HL-60 (cell line): ENCODE results near the gene KCNMA1.

Source experiments
- GABPA ChIP-seq: IDR thresholded peaks from 2 replicates; pipeline ENCODE4 v1.6.1; 2012; ENCODE audit warnings: low read depth
- POLR2AphosphoS5 ChIP-seq: IDR thresholded peaks from 2 replicates; pipeline ENCODE4 v1.6.1; 2012; ENCODE audit warnings: low read depth
- SPI1 ChIP-seq: IDR thresholded peaks from 2 replicates; pipeline ENCODE4 v1.6.1; 2012; ENCODE audit warnings: low read depth, mild to moderate bottlenecking, borderline replicate concordance
- TF ChIP-seq, protein P1 (sequence below): IDR thresholded peaks from one replicate; pipeline ENCODE4 v1.5.1; 2011; ENCODE audit warnings: low read length, control low read depth, inconsistent platforms; ENCODE audit not compliant: insufficient read depth
- TF ChIP-seq, protein P2 (sequence below): IDR thresholded peaks from 2 replicates; pipeline ENCODE4 v1.6.1; 2012; ENCODE audit warnings: low read depth; ENCODE audit not compliant: insufficient replicate concordance

DNA sequence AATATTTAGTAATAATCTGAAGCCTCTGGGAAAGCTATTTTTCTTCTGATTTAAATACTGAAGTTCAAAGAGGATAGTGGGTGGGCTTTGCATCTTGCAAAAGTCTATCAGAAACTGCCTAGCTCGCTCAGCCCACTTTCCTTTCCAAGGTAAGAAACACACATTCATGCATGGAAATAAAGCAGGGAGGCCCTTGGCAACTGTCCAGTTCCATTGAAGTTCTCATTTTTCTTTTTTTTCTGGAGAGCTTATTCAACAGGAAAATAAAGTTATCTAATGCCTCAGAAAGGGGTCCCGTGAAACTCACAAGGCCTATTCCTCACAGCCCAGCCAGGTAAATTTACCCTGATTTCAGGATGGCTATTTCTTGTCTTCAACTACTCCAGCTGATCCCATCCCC, 654.9 kb downstream of the KCNMA1 start:
- TF ChIP-seq, protein P1, sequence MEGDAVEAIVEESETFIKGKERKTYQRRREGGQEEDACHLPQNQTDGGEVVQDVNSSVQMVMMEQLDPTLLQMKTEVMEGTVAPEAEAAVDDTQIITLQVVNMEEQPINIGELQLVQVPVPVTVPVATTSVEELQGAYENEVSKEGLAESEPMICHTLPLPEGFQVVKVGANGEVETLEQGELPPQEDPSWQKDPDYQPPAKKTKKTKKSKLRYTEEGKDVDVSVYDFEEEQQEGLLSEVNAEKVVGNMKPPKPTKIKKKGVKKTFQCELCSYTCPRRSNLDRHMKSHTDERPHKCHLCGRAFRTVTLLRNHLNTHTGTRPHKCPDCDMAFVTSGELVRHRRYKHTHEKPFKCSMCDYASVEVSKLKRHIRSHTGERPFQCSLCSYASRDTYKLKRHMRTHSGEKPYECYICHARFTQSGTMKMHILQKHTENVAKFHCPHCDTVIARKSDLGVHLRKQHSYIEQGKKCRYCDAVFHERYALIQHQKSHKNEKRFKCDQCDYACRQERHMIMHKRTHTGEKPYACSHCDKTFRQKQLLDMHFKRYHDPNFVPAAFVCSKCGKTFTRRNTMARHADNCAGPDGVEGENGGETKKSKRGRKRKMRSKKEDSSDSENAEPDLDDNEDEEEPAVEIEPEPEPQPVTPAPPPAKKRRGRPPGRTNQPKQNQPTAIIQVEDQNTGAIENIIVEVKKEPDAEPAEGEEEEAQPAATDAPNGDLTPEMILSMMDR = no peak
- TF ChIP-seq POLR2AphosphoS5 = no peak
- TF ChIP-seq, protein P2, sequence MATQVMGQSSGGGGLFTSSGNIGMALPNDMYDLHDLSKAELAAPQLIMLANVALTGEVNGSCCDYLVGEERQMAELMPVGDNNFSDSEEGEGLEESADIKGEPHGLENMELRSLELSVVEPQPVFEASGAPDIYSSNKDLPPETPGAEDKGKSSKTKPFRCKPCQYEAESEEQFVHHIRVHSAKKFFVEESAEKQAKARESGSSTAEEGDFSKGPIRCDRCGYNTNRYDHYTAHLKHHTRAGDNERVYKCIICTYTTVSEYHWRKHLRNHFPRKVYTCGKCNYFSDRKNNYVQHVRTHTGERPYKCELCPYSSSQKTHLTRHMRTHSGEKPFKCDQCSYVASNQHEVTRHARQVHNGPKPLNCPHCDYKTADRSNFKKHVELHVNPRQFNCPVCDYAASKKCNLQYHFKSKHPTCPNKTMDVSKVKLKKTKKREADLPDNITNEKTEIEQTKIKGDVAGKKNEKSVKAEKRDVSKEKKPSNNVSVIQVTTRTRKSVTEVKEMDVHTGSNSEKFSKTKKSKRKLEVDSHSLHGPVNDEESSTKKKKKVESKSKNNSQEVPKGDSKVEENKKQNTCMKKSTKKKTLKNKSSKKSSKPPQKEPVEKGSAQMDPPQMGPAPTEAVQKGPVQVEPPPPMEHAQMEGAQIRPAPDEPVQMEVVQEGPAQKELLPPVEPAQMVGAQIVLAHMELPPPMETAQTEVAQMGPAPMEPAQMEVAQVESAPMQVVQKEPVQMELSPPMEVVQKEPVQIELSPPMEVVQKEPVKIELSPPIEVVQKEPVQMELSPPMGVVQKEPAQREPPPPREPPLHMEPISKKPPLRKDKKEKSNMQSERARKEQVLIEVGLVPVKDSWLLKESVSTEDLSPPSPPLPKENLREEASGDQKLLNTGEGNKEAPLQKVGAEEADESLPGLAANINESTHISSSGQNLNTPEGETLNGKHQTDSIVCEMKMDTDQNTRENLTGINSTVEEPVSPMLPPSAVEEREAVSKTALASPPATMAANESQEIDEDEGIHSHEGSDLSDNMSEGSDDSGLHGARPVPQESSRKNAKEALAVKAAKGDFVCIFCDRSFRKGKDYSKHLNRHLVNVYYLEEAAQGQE = no peak
- no peak for TF ChIP-seq GABPA
- TF ChIP-seq SPI1 = no peak
